Stimulated activated CD4-positive, alpha-beta T cell treated with anti-CD3 and anti-CD28 coated beads, Interleukin-4, amount 100 ng/mL, for 4 hours (primary cell): ENCODE measurements around the gene RAG2.

Experiments used
- DNase-seq, 2 experiments: peaks; one replicate each; pipeline ENCODE4 v3.0.0-alpha.2; 2020

The RAG2 gene

GRCh38 chr11:36598051-36598450 lies at the start of gene RAG2:
Gene RAG2, minus strand, starts transcription at chr11:36598236. Its CDS starts 4,068 bp downstream, at chr11:36594168.
- DNase-seq = no peak

- DNase-seq = no peak
These were observed 40.5 kb upstream of the RAG2 start for GRCh38 chr11:36638556-36638955.

GRCh38 chr11:36635066-36635862 lies 37.2 kb upstream of the RAG2 start:
- DNase-seq = no peak

GRCh38 chr11:36631774-36632173 lies 33.7 kb upstream of the RAG2 start:
- no peak for DNase-seq

- no peak for DNase-seq
These were observed 30.8 kb upstream of the RAG2 start for GRCh38 chr11:36628765-36629244.

DNA sequence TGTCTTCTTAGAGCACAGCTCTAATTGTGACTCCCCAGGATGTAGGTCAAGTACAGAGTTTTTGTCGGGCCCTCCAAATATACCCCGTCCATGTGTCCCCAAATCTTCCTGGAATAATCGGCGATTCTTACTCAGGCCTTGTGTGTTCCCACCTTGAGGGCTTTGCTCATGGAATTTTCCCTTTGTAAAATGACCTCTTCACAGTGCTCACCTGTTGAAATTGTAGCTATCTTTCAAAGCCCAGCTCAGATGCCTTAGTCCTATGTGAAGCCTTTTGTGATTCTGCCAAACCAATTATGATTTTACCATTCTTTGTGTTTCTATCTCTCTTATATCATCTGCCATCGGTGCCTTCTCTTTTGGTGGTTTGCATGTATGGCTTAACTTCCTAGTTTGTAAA lies 30.1 kb upstream of the RAG2 start:
- no peak for DNase-seq

DNA sequence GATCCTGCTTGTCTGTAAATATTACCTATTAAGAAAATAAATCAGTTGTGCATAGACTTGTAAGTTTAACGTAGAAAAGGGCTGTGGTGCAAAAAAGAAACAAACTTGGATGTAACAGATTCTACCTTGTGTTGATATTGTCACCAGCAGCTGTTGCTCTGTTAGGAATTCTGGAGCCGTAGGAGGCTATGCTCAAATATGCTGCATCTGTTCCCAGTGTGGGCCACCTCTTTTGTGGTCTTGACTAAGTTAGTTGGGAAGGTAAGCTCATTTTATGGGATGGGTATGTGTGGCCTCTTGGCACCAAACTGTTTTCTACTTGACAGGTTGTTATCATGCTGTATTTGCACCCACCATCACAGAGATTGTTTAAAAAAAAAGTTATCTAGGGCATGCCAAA lies 29.4 kb upstream of the RAG2 start:
- no peak for DNase-seq

DNA sequence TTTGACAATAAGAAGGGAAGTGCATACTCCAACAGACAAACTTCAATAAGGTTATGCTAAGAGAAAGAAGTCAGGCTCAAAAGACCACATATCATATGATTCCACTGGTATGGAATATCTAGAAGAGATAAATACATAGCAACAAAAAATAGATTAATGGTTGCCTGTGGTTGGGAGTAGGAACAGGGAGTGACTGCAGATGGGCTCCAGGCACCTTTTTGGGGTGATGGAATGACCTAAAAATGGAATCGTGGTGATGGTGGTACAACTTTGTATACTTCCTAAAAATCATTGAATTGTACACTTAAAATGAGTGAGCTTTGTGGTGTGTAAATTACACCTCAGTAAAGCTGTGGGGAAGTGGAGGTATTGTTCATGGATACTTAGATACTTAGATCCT lies 29.0 kb upstream of the RAG2 start:
- DNase-seq = no peak

GRCh38 chr11:36623494-36623893 lies 25.5 kb upstream of the RAG2 start:
- DNase-seq = no peak

DNA sequence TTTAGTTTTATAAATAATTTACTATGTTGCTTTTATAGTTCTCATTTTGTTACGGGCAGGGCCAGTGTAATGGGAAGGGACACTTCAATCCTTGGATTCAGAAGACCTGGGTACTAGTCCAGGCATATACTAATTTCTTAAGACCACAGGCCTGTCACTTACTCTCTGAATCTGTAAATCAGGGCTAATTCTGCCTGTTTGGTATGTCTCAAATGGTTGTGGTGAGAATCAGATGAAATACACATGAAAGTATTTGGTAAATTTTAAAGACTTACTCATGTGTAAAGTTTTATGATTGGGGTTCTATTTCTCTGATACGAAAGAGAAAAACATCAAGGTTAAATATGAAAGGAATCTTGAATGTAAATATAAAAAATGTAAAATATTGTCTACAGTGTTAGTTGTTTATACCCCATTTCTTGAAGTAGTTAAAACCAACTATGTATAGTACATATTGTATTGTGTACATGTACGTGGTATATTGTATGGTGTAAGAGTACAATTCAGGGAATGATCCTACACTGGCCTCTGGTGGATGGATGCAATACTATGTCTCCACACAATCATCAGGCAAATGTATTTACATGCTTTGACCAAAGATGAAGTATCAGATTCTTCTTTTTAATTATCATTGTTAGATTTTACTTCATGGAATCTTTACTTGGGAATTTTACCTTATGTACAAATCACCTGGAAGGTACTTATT lies 24.5 kb upstream of the RAG2 start:
- no peak for DNase-seq

DNA sequence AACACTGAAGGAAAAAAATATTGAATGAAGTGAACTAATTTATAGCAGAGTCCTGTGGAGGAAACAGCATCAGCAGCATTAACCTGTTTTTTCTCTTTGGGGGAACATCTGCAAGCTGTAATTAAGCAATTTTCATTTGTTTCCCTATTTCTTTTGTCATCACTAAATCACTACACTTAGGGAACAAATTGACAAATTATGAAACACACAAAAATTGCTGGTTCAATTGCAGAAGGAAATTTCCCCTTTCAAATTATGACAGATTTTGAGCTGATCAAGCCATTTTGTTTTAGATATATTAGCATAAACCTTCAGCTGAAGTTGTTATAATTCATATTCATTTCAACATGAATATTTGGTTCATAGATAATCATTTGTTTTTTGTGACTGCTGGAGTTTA lies 22.2 kb upstream of the RAG2 start:
- DNase-seq = no peak

DNA sequence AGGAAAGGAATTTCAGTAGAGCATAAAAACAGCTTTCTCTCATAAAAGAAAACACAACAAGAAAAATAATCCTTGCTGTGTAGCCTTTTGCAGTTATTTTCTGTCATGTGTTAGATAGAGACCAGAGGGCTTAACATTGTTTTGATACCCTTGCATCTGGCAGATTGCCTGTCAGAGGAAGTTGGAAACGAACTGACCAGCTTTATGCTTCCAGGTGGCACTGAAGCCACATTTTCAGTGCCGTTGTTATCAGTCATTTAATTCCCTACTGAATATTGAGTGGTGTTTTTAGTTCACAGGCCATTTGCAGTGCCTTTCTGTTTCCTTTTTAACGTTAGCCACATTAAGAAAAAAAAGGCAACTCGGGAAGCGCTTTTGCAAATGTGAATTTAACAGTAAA lies 21.5 kb upstream of the RAG2 start:
- DNase-seq = no peak

- DNase-seq = no peak
These were observed 20.5 kb upstream of the RAG2 start for GRCh38 chr11:36618363-36619047.

DNA sequence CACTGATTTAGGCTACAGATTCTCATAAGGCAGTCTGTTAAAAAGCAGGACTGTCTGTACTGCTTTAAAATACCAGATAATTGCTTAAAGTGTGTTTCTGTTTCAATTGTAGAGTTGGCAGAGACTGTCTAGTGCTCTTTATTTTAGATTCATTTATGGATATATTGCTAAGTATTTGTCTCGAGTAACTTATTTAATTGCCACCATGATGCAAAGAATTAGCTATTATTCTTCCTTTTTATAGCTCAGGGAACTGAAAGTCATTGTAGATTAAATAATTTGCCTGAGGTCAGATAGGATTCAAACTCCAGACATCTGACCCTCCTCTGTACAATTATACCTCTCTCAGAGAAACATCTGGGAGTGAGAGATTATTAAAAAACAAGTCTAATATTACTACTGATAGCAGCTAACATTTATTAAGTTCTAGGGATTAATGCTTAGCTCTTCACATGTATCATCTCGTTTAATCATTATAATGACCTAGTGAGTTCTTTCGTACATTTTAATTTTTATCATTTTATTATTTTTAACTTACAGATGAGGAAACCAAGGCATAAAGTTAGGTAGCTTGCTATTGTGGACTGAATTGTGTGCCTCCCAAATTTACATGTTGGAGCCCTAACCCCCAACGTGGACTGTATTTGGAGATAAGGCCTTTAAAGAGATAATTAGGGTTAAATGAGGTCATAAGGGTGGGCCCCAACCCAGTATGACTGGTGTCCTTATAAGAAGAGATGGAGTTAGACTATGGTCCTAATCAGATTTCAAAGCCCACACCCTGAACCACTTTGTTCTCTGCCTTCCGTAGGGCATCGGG lies 19.7 kb upstream of the RAG2 start:
- DNase-seq = no peak

DNA sequence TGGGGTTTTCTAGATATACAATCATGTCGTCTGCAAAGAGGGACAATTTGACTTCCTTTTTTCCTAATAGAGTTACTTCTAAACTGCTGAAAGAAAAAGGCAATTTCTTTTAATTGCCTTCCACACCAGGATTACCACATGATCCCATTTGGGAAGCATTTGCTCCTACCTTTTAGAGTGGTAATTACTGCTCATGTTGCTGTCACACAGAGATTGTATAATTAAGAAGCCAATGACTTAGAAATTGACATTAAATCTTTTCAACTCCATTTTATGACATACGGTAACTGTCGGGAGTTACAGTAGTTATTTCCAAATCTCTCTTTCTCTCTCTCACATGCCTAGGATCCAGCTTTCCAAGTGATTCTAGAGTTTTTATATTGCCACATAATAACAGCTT lies 17.8 kb upstream of the RAG2 start:
- no peak for DNase-seq

- DNase-seq = no peak
These were observed 11.3 kb upstream of the RAG2 start for GRCh38 chr11:36609383-36609782.

GRCh38 chr11:36608491-36609199 lies 10.6 kb upstream of the RAG2 start:
- DNase-seq = no peak

GRCh38 chr11:36605221-36606216 lies 7.5 kb upstream of the RAG2 start:
- DNase-seq = no peak

DNA sequence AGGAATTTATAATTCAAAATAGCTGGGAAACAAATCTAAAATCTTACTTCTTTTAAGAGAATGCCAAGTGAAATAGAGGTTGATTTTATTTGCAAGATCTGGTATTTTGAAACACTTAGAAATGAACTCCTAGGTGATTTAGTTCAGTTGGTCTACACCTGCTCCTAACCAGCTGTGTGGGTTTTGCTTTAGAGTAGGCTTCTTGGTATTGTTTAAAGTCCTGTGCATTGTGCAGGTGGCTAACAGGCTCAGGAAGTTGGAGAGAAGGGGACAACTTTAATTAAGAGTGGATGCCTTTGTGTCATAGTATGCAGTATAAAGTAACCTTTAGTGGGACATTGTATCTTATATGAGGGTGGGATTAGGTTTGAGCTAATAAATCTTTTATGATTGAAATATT lies 4.1 kb upstream of the RAG2 start:
- DNase-seq = no peak

DNA sequence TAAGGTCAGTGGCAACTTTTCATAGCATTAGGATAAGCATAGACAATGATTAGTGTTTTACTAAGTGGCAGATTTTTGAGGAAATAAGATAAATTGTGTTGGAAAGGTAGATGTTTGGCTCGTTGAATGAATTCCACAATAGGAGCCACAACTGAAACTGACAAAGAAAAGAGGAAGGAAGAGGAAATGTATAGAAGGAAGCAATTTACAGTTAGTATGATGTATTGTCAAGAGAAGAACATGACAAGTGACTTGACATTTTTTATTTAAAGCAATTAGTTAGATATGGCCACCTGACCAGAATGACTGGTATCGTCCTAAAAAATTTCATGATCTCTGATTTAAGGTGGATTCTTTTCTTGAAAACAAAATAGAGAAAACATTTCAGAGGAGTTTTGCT lies 3.1 kb upstream of the RAG2 start:
- DNase-seq = no peak

DNA sequence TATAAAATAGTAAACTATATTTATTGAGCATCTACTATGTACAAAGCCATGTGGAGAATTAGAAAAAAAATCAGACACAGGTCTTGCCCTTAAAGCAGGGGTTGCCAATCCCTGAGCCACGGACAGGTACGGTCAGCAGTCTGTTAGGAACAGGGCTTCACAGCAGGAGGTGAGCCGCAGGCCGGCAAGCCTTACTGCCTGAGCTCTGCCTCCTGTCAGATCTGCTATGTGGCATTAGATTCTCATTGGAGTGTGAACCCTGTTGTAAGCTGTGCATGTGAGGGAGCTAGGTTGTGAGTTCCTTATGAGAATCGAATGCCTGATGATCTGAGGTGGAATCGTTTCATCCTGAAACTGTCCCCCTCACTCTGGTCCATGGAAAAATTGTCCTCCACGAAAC lies 2.1 kb upstream of the RAG2 start:
- no peak for DNase-seq
